Measurements from ENCODE around the gene CC2D2B.
A peak's percentile ranks its signal among the peaks of the same experiment; 100 is the strongest.
"Not testable (repeated sequence)": the region's sequence is repeated elsewhere in the genome, so short reads cannot be mapped to it uniquely, and the experiment has no call there.

CC2D2B gene

GRCh38 chr10:95907456-95908253, at the start of gene CC2D2B:
Gene CC2D2B, plus strand, starts transcription at chr10:95907975. Its CDS starts 3,349 bp downstream, at chr10:95911324.
- Mint-ChIP-seq H3K27ac (peak within 1 kb of the TSS; percentile 94), H3K4me3 (peak within 1 kb of the TSS; percentile 91), H3K36me3 (ENCODE audit: low read depth) (peaks cover 7% of the 10 kb centered on the region), H3K9me3 (no peaks in the 10 kb centered on the region), H3K27me3 (no peaks in the 10 kb centered on the region), H3K4me1 (ENCODE audit: low read depth) (peaks cover 18% of the 10 kb centered on the region)

- Mint-ChIP-seq H3K27ac (no peak overlapping the region), H3K36me3 (ENCODE audit: low read depth) (peaks cover 5% of the 10 kb centered on the region), H3K4me1 (ENCODE audit: low read depth) (peaks cover 6% of the 10 kb centered on the region)
These were observed 47.4 kb upstream of the CC2D2B start for GRCh38 chr10:95860166-95860940.

GRCh38 chr10:95861386-95861785, 46.4 kb upstream of the CC2D2B start:
- H3K9me3 Mint-ChIP-seq = no peaks in the 10 kb centered on the region
- no peaks in the 10 kb centered on the region for H3K36me3 Mint-ChIP-seq (ENCODE audit: low read depth)
- peaks cover 4% of the 10 kb centered on the region for H3K27me3 Mint-ChIP-seq
- H3K27ac Mint-ChIP-seq = no peak overlapping the region
- no peak overlapping the region for H3K4me3 Mint-ChIP-seq
- peaks cover 13% of the 10 kb centered on the region for H3K4me1 Mint-ChIP-seq (ENCODE audit: low read depth)

More at GRCh38 chr10:95860166-95860940, 47.4 kb upstream of the CC2D2B start:
- Mint-ChIP-seq H3K27me3 (peaks cover 9% of the 10 kb centered on the region), H3K9me3 (no peaks in the 10 kb centered on the region), H3K4me3 (no peak overlapping the region)

GRCh38 chr10:95864906-95865813, 42.6 kb upstream of the CC2D2B start:
- Mint-ChIP-seq H3K9me3 (no peaks in the 10 kb centered on the region), H3K4me1 (ENCODE audit: low read depth) (peaks cover 13% of the 10 kb centered on the region), H3K4me3 (no peak overlapping the region), H3K27ac (peak overlapping the region; percentile 71), H3K36me3 (ENCODE audit: low read depth) (peaks cover 11% of the 10 kb centered on the region), H3K27me3 (no peaks in the 10 kb centered on the region)

- Mint-ChIP-seq H3K4me1 (ENCODE audit: low read depth) (peaks cover 13% of the 10 kb centered on the region), H3K27ac (peak overlapping the region; percentile 45), H3K9me3 (no peaks in the 10 kb centered on the region), H3K36me3 (ENCODE audit: low read depth) (peaks cover 11% of the 10 kb centered on the region), H3K4me3 (no peak overlapping the region), H3K27me3 (no peaks in the 10 kb centered on the region)
These were observed 41.8 kb upstream of the CC2D2B start for GRCh38 chr10:95865814-95866466.

- H3K36me3 Mint-ChIP-seq (ENCODE audit: low read depth) = peaks cover 11% of the 10 kb centered on the region
- no peak overlapping the region for H3K4me3 Mint-ChIP-seq
- H3K27ac Mint-ChIP-seq = no peak overlapping the region
- peaks cover 13% of the 10 kb centered on the region for H3K4me1 Mint-ChIP-seq (ENCODE audit: low read depth)
- no peaks in the 10 kb centered on the region for H3K27me3 Mint-ChIP-seq
- H3K9me3 Mint-ChIP-seq = no peaks in the 10 kb centered on the region
These were observed 41.3 kb upstream of the CC2D2B start for GRCh38 chr10:95866467-95866842.

- Mint-ChIP-seq H3K4me1 (ENCODE audit: low read depth) (peaks cover 13% of the 10 kb centered on the region), H3K4me3 (no peak overlapping the region), H3K36me3 (ENCODE audit: low read depth) (peaks cover 14% of the 10 kb centered on the region), H3K27ac (no peak overlapping the region), H3K27me3 (no peaks in the 10 kb centered on the region), H3K9me3 (no peaks in the 10 kb centered on the region)
These were observed 39.9 kb upstream of the CC2D2B start for GRCh38 chr10:95867866-95868265.

- no peak overlapping the region for H3K27ac Mint-ChIP-seq
- H3K4me3 Mint-ChIP-seq = no peak overlapping the region
- H3K9me3 Mint-ChIP-seq = peaks cover 3% of the 10 kb centered on the region
- H3K27me3 Mint-ChIP-seq = no peaks in the 10 kb centered on the region
- no peaks in the 10 kb centered on the region for H3K4me1 Mint-ChIP-seq (ENCODE audit: low read depth)
- H3K36me3 Mint-ChIP-seq (ENCODE audit: low read depth) = peaks cover 49% of the 10 kb centered on the region
These were observed 35.5 kb upstream of the CC2D2B start for GRCh38 chr10:95872158-95872711.

- Mint-ChIP-seq H3K36me3 (ENCODE audit: low read depth) (peaks cover 44% of the 10 kb centered on the region), H3K4me1 (ENCODE audit: low read depth) (no peaks in the 10 kb centered on the region), H3K27me3 (no peaks in the 10 kb centered on the region), H3K27ac (no peak overlapping the region), H3K9me3 (peaks cover 3% of the 10 kb centered on the region), H3K4me3 (no peak overlapping the region)
These were observed 34.6 kb upstream of the CC2D2B start for GRCh38 chr10:95873139-95873538.

- Mint-ChIP-seq H3K9me3 (peaks cover 3% of the 10 kb centered on the region), H3K4me1 (ENCODE audit: low read depth) (no peaks in the 10 kb centered on the region), H3K4me3 (no peak overlapping the region), H3K27ac (no peak overlapping the region), H3K36me3 (ENCODE audit: low read depth) (peaks cover 41% of the 10 kb centered on the region), H3K27me3 (no peaks in the 10 kb centered on the region)
These were observed 34.1 kb upstream of the CC2D2B start for GRCh38 chr10:95873651-95874050.

GRCh38 chr10:95874783-95875182, 33.0 kb upstream of the CC2D2B start:
- H3K36me3 Mint-ChIP-seq (ENCODE audit: low read depth) = peaks cover 40% of the 10 kb centered on the region
- not testable (repeated sequence) for H3K27me3 Mint-ChIP-seq; H3K4me1 Mint-ChIP-seq (ENCODE audit: low read depth); H3K27ac Mint-ChIP-seq; H3K4me3 Mint-ChIP-seq; H3K9me3 Mint-ChIP-seq

GRCh38 chr10:95876756-95877155, 31.0 kb upstream of the CC2D2B start:
- Mint-ChIP-seq H3K9me3 (peaks cover 3% of the 10 kb centered on the region), H3K27ac (no peak overlapping the region), H3K4me1 (ENCODE audit: low read depth) (no peaks in the 10 kb centered on the region), H3K36me3 (ENCODE audit: low read depth) (peaks cover 44% of the 10 kb centered on the region), H3K4me3 (no peak overlapping the region), H3K27me3 (no peaks in the 10 kb centered on the region)

- Mint-ChIP-seq H3K27ac (no peak overlapping the region), H3K4me1 (ENCODE audit: low read depth) (no peaks in the 10 kb centered on the region), H3K9me3 (peaks cover 3% of the 10 kb centered on the region), H3K27me3 (no peaks in the 10 kb centered on the region), H3K36me3 (ENCODE audit: low read depth) (peaks cover 45% of the 10 kb centered on the region), H3K4me3 (no peak overlapping the region)
These were observed 29.9 kb upstream of the CC2D2B start for GRCh38 chr10:95877881-95878280.

GRCh38 chr10:95880704-95881103, 27.1 kb upstream of the CC2D2B start:
- peaks cover 19% of the 10 kb centered on the region for H3K36me3 Mint-ChIP-seq (ENCODE audit: low read depth)
- no peak overlapping the region for H3K27ac Mint-ChIP-seq
- peaks cover 3% of the 10 kb centered on the region for H3K9me3 Mint-ChIP-seq
- H3K4me3 Mint-ChIP-seq = no peak overlapping the region
- no peaks in the 10 kb centered on the region for H3K4me1 Mint-ChIP-seq (ENCODE audit: low read depth)
- no peaks in the 10 kb centered on the region for H3K27me3 Mint-ChIP-seq
